Measurements from ENCODE around the gene SCN1B.

SCN1B gene

GRCh38 chr19:35088131-35088913 is 58.1 kb downstream of the SCN1B start:
- Histone ChIP-seq H3K4me2 (ENCODE audit: low read depth, low read length) (no peak overlapping the region), H3K27ac (ENCODE audit: low read length) (no peak overlapping the region), H4K20me1 (ENCODE audit: insufficient read depth, low read length) (no peaks in the 10 kb centered on the region), H3K9ac (ENCODE audit: low read length) (no peak overlapping the region), H3K79me2 (ENCODE audit: low read length) (no peaks in the 10 kb centered on the region), H3K27me3 (replicated peaks; ENCODE audit: insufficient read depth, low read length) (peaks cover 45% of the 10 kb centered on the region), H3K9me3 (replicated peaks; ENCODE audit: insufficient read depth, low read length) (no peaks in the 10 kb centered on the region), H3K4me3 (ENCODE audit: low read length) (no peak overlapping the region), H3K9me2 (replicated peaks; ENCODE audit: insufficient read depth, low read length) (no peaks in the 10 kb centered on the region), H2AFZ (ENCODE audit: low read length) (no peak overlapping the region), H3F3A (ENCODE audit: insufficient read depth, low read length) (no peaks in the 10 kb centered on the region), H3K36me3 (replicated peaks; ENCODE audit: insufficient read depth, low read length) (no peaks in the 10 kb centered on the region), H3K4me1 (ENCODE audit: low read length) (no peaks in the 10 kb centered on the region)
- no peak for DNase-seq
- TF ChIP-seq EZH2 (optimal IDR thresholded peaks at IDR 0.05; ENCODE audit: low read depth, low read length) (no peak), CTCF (IDR thresholded peaks at IDR 0.05; ENCODE audit: low read length) (no peak), EZH2phosphoT487 (IDR thresholded peaks at IDR 0.05; ENCODE audit: low read length) (no peak)

GRCh38 chr19:35089554-35089953 is 59.3 kb downstream of the SCN1B start:
- Histone ChIP-seq H3K9me2 (replicated peaks; ENCODE audit: insufficient read depth, low read length) (no peaks in the 10 kb centered on the region), H3K27ac (ENCODE audit: low read length) (no peak overlapping the region), H3K4me3 (ENCODE audit: low read length) (no peak overlapping the region), H3K4me2 (ENCODE audit: low read depth, low read length) (no peak overlapping the region), H3F3A (ENCODE audit: insufficient read depth, low read length) (no peaks in the 10 kb centered on the region), H3K9me3 (replicated peaks; ENCODE audit: insufficient read depth, low read length) (no peaks in the 10 kb centered on the region), H3K36me3 (replicated peaks; ENCODE audit: insufficient read depth, low read length) (no peaks in the 10 kb centered on the region), H3K27me3 (replicated peaks; ENCODE audit: insufficient read depth, low read length) (peaks cover 53% of the 10 kb centered on the region), H2AFZ (ENCODE audit: low read length) (no peak overlapping the region), H4K20me1 (ENCODE audit: insufficient read depth, low read length) (no peaks in the 10 kb centered on the region), H3K4me1 (ENCODE audit: low read length) (no peaks in the 10 kb centered on the region), H3K9ac (ENCODE audit: low read length) (no peak overlapping the region), H3K79me2 (ENCODE audit: low read length) (no peaks in the 10 kb centered on the region)
- DNase-seq, result no peak
- TF ChIP-seq CTCF (IDR thresholded peaks at IDR 0.05; ENCODE audit: low read length), result no peak
- no peak for TF ChIP-seq EZH2 (optimal IDR thresholded peaks at IDR 0.05; ENCODE audit: low read depth, low read length)
- no peak for TF ChIP-seq EZH2phosphoT487 (IDR thresholded peaks at IDR 0.05; ENCODE audit: low read length)
